DLD1 (cell line): Measurements from ENCODE around the gene TMPRSS4.

ENCODE experiments used
- in situ Hi-C: cut with HindIII; loops from 2 replicates; pipeline ENCODE4 v1.10.0; 2017; ENCODE audit warnings: low sequenced_read_pairs

The TMPRSS4 gene

GRCh38 chr11:118148240-118148639 lies 71.4 kb downstream of the TMPRSS4 start:
- in situ Hi-C loops, result no loop called here

GRCh38 chr11:118148856-118149255 lies 72.0 kb downstream of the TMPRSS4 start:
- in situ Hi-C loops, result no loop called here

DNA sequence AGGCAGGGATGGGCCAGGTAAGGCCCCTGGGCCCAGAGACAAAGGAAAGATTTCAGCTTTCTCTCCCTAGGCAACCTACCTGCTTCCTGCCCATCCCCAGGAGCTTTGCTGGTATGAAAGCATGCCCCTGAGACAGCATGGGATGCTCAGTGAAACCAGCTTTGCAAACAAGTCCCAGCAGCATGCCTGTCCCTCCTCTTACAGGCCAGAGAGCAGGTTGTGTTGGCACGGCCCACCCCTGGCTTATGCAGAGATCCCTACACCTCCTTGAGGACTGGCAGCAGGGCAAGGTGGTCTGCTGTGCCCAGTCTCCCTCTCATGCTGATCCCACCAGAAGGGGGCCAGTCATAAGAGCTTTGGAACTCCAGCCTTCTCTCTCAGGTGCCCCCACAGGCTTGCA lies 72.6 kb downstream of the TMPRSS4 start:
- in situ Hi-C loops, result no loop called here

GRCh38 chr11:118151431-118151830 lies 74.6 kb downstream of the TMPRSS4 start:
- in situ Hi-C loops, result no loop called here

DNA sequence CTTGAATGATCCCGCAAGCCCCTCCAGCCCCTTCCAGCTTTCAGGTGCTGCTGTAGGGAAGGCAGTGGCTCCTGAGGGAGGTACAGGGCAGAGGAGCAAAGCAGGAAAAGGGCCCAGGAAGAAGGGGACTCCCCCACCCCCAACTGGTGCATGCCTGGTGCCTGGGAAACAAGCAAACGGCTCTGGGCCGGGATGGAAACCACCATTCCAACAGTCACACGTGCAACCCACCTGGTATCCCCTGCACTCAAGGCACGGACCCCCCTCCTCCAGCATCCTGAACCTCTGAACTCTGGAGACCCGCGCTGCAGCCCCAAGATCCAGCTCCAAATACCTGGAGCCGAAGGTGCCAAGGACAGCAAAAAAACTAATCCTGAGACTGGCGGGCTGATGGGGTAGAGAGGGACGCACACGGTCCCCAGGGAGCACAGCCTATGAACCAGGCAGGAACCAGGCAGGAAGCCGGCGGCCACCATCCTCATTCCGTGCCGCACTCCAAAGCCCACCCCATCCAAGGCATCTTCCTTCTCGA lies 75.2 kb downstream of the TMPRSS4 start:
- in situ Hi-C loops, result no loop called here

DNA sequence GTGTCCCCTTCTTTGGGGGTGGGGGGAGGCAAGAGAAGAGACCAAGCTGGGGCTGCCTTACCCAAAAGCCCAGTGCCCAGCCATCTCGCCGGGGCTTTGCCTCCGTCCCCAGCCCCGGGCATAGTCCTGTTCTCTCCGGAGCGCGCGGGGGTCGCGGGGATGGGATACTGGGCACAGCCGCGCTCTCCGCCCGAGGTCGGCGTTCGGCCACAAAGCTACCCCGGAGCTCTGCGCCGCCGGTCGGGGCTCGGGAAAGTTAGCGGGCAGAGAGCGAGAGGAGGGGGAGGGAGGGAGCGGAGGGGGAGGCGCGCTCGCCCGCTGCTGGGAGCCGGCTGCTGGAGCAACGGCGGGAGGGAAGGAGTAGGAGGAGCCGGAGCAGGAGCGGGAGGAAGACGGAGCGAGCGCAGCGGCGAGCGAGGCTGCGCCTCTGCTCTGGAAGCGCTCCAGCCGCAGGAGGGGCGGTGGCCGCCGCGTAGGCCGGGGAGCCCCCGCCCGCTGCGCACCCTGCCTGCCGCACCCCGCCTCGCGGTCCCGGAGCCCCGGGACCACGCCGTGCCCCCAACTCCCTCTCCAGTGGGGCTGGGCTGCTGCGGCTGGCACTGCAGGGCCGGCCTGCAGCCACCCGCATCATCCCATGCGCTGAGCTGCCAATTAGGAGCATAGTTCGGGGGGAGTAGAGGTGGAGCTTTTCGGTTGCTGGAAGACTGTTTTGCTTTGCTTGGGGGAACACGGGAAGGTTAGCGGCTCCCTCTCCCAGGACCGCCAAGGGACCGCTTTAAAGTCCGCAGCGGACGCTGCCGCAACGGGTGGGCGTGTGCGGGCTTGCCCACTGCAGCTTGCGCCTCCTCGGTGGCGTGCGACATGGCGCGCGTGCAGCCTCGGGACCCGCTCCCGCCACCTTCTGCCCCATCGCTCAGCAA lies 75.9 kb downstream of the TMPRSS4 start, which contains the start of gene SCN4B:
TSS of gene SCN4B (minus strand) at position 272 of the 920 bp plus-strand sequence. CDS start at position 122, 150 bp downstream.
- in situ Hi-C loops, result no loop called here

DNA sequence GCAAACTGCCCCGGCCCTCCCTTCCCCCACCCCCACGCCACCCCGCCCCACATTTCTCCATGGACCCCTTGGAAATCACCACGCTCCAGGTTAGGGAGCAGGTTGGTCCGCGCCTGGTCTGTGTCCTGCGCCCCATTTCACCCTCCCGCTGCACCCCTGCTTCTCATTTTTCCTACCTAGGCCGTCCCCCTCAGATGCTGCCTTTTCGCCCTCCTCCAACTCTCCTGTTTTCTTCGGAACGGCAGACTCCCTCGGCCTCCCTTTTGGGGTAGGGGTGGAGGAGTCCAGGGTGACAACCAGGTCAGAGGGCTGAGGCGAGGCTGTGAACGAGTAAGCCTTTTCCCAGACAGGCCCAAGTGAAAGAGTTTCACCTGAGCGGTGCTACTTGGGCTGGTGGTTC lies 76.6 kb downstream of the TMPRSS4 start:
- in situ Hi-C loops, result no loop called here

DNA sequence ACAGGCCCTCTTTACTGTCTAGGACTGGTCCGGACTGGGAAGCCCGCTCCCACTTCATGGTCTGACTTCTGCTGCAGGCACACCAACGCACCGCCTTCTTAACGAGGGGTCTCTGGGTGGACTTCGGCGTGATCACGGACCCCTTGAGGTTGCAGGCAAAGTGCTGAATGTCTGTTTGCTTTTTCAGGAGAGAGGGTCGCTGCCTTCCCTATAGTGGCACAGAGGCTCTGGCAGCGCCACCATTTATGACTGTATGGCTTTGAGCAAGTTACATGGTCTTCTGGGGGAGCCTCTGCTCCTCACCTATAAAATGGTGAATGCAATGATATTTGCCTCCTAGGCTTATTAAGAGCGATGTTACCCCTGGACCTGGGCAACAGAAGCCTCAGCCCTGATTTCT lies 77.1 kb downstream of the TMPRSS4 start:
- in situ Hi-C loops, result no loop called here

- in situ Hi-C loops, result no loop called here
Observed at GRCh38 chr11:118154641-118155040, 77.8 kb downstream of the TMPRSS4 start.

DNA sequence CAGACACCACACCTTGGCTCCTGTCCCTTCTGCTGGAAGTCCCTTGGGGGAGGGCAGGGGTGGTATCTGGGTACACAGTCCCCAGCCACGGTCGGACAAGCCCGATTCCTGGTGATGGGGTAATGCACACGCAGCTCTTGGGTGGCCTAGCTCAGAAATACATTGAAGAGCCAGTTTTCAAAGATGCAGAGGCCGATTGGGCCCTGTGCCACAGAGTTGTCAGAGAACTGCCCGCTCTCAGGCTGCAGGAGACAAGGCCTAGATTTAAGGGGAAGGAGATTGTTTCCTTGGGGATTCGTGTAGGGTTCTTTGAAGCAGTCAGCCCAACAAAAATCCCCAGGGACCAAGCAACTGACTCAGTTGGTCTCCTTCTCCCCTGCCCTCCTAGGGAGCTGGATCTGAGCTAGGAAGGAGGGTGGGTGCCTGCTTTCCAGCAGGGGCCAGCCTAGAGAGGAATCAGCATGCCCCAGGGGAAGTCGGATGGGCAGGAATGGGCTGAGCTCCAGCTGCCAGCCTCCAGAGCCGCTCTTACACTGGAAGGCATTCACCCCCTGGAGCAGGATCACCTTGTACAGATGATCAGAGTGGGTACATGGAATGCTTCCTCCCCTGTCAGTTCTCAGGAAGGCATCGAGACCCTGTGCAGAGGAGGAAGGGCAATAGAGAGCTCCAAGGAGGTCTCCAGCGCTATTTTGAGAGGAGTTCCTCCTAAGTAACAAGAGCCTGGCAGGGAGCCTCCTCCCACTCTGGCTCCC lies 79.1 kb downstream of the TMPRSS4 start:
- in situ Hi-C loops, result no loop called here

GRCh38 chr11:118156531-118157185 lies 79.8 kb downstream of the TMPRSS4 start:
- in situ Hi-C loops, result no loop called here

- in situ Hi-C loops, result no loop called here
Observed at GRCh38 chr11:118157186-118157895, 80.5 kb downstream of the TMPRSS4 start.

GRCh38 chr11:118161786-118162185 lies 84.9 kb downstream of the TMPRSS4 start:
- in situ Hi-C loops, result no loop called here

DNA sequence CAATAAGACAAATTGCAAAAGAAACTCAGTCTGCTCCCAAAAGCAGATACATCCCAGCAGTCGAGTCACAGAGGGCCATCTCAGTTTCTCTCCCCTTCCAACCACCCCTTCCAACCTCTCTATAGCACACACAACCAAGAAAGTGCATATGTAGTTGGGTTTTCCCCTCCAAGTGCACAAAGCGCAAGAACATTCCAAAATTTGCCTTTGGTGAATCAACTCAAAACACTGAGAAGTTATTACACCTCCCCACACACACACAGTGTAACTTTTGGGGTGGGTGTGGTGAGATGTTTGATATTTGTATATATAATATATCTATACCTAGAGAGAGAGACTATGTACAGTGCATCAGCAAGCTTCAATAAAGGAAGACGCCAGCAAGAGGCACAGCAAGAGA lies 86.0 kb downstream of the TMPRSS4 start:
- in situ Hi-C loops, result no loop called here

GRCh38 chr11:118163494-118163893 lies 86.6 kb downstream of the TMPRSS4 start:
- in situ Hi-C loops, result no loop called here

DNA sequence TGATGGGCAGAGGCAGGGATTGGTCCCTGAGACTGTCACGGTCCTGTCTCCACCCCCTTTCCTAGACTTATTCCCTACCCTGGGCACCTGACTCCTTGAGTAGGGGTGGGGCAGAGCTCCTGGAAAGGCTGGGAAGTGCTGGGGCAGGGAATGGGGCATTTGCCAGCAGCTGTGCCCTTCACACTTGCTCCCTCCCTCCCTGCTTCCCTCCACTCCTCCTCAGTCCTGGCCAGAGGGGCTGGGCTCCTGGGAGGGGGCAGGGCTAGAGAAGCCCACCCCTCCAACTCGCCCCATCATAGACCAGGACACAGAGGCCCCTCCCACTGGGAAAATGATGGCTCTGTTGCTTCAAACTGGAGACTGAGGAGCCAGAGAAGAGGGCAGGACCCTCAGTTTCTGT lies 88.0 kb downstream of the TMPRSS4 start:
- in situ Hi-C loops, result no loop called here

DNA sequence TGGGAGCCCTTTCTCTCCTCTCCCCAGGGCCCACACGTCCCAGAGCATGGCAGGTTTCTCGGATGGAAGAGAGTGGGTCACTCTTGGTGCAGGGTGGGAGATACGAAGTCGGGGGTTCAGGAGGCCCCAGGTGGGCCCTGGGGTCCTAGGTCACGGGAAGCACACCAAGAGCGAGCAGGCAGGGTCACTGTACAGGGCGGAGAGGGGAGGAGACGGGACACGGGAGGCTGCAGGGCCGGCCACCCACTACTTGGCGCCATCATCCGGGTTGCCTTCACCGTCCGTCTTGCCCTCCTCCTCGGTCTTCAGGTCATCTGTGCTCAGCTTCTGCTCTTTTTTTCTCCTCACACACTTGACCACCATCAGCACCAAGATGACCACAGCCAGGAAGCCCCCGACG lies 89.8 kb downstream of the TMPRSS4 start:
- in situ Hi-C loops, result no loop called here

DNA sequence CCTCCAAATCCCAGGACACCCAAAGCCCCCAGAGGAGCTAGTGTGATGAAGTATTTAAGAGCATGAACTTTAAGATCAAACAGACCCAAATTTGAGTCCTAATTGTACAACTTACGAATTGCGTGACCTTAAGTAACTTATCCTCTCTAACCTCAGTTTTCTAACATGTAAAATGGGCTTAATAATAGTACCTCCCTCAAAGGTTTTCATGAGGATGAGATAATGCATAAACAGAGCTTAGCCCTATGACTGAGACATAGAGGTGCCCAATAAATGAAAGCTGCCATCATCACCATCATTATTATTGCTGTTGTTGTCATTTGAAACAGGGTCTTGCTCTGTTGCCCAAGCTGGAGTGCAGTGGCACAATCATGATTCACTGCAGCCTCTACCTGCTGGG lies 90.4 kb downstream of the TMPRSS4 start:
- in situ Hi-C loops, result no loop called here

DNA sequence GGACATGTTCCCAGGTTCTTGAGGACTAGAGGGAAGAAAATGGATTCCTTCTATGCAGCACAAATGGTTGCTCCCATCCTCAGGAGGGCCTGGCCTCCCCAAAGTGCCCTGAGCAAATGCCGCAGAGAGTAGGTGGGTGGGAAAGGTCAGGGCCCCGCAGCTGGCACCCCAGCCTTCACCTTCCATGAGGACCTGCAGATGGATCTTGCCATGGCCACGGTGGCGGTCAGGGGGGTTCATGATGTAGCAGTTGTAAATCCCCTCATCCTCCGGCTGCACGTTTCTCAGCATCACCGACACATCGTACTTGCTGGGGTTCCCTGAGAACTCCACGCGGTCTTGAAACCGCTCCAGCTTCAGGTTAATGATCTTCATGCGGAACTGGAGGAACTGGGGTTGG lies 91.0 kb downstream of the TMPRSS4 start:
- in situ Hi-C loops, result no loop called here

DNA sequence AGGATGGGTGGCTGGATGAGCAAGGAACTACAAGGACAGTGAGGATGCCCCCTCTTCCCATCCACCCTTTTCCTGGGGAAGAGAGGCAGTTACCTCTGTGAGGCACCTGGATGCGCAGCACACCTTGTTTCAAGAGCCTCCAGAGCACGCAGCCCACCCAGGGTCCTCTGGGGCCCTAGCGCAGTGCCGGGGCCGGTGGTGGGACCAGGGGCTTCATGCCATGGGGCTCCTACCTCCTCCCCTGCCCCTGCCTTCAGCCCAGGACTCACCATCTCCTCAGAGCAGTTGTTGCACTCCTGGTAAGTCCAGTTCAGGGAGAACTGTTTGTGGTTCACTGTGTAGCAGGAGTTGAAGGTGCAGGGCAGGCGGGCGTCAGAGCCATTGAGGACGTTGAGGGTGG lies 91.4 kb downstream of the TMPRSS4 start:
- in situ Hi-C loops, result no loop called here

DNA sequence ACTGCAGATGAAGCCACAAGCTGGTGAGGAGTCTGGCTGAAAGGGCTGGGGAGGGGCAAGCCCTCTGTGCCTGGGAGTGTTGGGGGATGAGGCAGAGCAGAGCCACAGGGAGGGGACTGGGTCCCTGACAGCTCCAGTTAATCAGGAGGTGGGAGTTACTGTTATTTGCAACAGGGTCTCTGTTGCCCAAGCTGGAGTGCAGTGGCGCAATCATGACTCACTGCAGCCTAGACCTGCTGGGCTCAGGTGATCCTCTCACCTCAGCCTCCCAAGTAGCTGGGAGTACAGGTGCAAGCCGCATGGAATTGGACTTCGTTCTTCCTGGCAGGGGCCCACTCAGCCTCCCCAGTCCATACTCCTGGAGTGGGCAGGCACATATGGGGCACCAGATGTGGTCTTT lies 91.9 kb downstream of the TMPRSS4 start:
- in situ Hi-C loops, result no loop called here
